ENCODE data around the gene AFM.

Gene AFM

DNA sequence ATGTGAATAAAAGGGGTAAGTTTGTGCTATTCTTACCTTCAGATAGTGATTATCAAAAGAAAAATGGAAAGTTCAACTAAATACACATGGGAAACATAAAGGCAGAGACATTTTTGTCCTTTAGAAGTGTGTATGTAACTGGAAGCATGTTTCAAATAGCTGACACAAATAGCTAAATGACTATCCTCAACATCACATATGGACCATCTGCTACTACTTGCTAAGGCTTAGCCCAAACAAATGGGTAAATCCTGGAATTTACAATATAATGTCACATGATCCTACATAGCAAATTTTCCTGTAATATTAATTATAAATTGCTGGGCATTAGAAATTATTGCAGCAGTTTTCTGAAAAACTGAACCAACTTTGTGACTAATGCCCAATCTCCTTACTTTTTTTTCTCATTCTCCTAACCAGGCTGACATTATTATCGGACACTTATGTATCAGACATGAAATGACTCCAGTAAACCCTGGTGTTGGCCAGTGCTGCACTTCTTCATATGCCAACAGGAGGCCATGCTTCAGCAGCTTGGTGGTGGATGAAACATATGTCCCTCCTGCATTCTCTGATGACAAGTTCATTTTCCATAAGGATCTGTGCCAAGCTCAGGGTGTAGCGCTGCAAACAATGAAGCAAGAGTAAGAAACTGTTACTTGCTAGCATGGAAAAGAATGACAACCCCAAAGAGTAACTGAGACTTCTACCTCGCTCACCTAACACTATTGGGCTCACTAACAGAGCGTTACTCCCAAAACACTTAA, 29.4 kb upstream of the AFM start:
- H3K79me2 ChIP-seq (ENCODE audit: insufficient read depth, low read length), result no peaks in the 10 kb centered on the region
- H2AFZ ChIP-seq (ENCODE audit: low read length), result no peak overlapping the region
- H3K9ac ChIP-seq (ENCODE audit: low read depth, low read length, poor library complexity, severe bottlenecking), result no peak overlapping the region

DNA sequence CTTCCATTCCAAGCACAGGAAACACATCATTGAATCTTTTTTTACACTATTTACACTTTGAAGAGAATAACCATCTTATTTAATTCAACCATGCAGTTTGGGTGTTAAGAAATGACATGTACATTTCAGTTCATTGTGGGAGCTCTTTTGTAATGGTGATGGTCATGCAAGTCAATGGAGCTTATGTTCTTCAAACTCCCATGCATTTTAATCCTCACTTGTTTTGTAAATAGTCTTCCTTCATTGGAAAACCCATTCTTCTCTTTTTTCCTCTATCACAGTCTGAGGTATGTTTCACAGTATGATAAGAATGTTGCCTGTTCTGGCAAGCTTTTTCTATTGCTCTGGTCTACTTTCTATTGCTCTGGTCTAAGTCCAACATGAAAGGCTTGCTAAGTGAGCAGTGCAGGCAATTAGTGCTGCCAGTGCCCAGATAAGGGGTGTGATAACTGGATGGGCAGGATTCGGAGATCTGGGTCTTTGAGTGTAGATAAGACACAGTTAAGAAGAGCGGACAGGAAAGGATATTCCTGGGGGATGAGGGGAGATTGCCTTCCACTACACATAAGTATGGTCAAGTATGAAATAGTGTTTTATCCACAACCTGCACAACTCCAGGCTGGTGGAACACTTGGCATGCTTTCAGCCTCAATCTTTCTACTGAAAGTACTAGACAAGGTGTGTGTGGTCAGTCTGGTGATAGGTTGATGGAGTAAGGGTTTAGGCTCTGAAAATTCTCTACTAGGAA, 28.4 kb upstream of the AFM start:
- Histone ChIP-seq H3K27me3 (ENCODE audit: insufficient read depth, low read length, poor library complexity, severe bottlenecking) (no peaks in the 10 kb centered on the region), H3F3A (ENCODE audit: low read depth) (no peaks in the 10 kb centered on the region), H3K9ac (ENCODE audit: low read depth, low read length, poor library complexity, severe bottlenecking) (no peak overlapping the region), H3K9me2 (replicated peaks; ENCODE audit: low read depth, low read length) (no peaks in the 10 kb centered on the region), H3K36me3 (ENCODE audit: insufficient read depth, low read length) (no peaks in the 10 kb centered on the region), H4K20me1 (ENCODE audit: insufficient read depth, low read length, poor library complexity, severe bottlenecking) (no peaks in the 10 kb centered on the region), H3K4me2 (ENCODE audit: low read depth, low read length, poor library complexity, severe bottlenecking) (no peak overlapping the region), H3K4me1 (ENCODE audit: insufficient read depth, low read length, poor library complexity, severe bottlenecking) (no peaks in the 10 kb centered on the region), H2AFZ (ENCODE audit: low read length) (no peak overlapping the region; the same call in none of the 2 replicates), H3K79me2 (ENCODE audit: insufficient read depth, low read length) (no peaks in the 10 kb centered on the region), H3K9me3 (ENCODE audit: insufficient read depth, low read depth, low read length) (no peaks in the 10 kb centered on the region), H3K4me3 (ENCODE audit: low read length, poor library complexity, severe bottlenecking) (no peak overlapping the region)
- TF ChIP-seq EZH2phosphoT487 (IDR thresholded peaks at IDR 0.05; ENCODE audit: borderline replicate concordance) (no peak), CTCF (conservative IDR thresholded peaks at IDR 0.05; ENCODE audit: low read length) (no peak)

More for the DNA sequence above, 29.4 kb upstream of the AFM start:
- no peaks in the 10 kb centered on the region for H4K20me1 ChIP-seq (ENCODE audit: insufficient read depth, low read length, poor library complexity, severe bottlenecking)
- no peaks in the 10 kb centered on the region for H3K9me3 ChIP-seq (ENCODE audit: insufficient read depth, low read depth, low read length)
- H3K9me2 ChIP-seq (replicated peaks; ENCODE audit: low read depth, low read length), result no peaks in the 10 kb centered on the region
- no peaks in the 10 kb centered on the region for H3K36me3 ChIP-seq (ENCODE audit: insufficient read depth, low read length)
- no peaks in the 10 kb centered on the region for H3K4me1 ChIP-seq (ENCODE audit: insufficient read depth, low read length, poor library complexity, severe bottlenecking)
- H3K27me3 ChIP-seq (ENCODE audit: insufficient read depth, low read length, poor library complexity, severe bottlenecking), result no peaks in the 10 kb centered on the region
- no peaks in the 10 kb centered on the region for H3F3A ChIP-seq (ENCODE audit: low read depth)
- H3K4me2 ChIP-seq (ENCODE audit: low read depth, low read length, poor library complexity, severe bottlenecking), result no peak overlapping the region
- H3K4me3 ChIP-seq (ENCODE audit: low read length, poor library complexity, severe bottlenecking), result no peak overlapping the region
- no peak for TF ChIP-seq EZH2phosphoT487 (IDR thresholded peaks at IDR 0.05; ENCODE audit: borderline replicate concordance)
- no peak for TF ChIP-seq CTCF (conservative IDR thresholded peaks at IDR 0.05; ENCODE audit: low read length)

DNA sequence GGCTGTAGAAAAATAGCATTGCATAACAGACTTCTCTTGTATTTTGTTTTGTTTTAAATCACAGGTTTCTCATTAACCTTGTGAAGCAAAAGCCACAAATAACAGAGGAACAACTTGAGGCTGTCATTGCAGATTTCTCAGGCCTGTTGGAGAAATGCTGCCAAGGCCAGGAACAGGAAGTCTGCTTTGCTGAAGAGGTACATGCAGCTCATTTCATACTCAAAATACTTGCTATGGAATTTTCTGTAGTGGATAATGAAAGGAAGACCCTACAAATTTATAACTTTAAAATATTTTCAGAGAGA, 27.9 kb upstream of the AFM start:
- Histone ChIP-seq H3K27me3 (ENCODE audit: insufficient read depth, low read length, poor library complexity, severe bottlenecking) (no peaks in the 10 kb centered on the region), H3K79me2 (ENCODE audit: insufficient read depth, low read length) (no peaks in the 10 kb centered on the region), H3F3A (ENCODE audit: low read depth) (no peaks in the 10 kb centered on the region), H2AFZ (ENCODE audit: low read length) (no peak overlapping the region; the same call in none of the 2 replicates), H3K9ac (ENCODE audit: low read depth, low read length, poor library complexity, severe bottlenecking) (no peak overlapping the region), H4K20me1 (ENCODE audit: insufficient read depth, low read length, poor library complexity, severe bottlenecking) (no peaks in the 10 kb centered on the region), H3K36me3 (ENCODE audit: insufficient read depth, low read length) (no peaks in the 10 kb centered on the region), H3K9me3 (ENCODE audit: insufficient read depth, low read depth, low read length) (no peaks in the 10 kb centered on the region), H3K4me1 (ENCODE audit: insufficient read depth, low read length, poor library complexity, severe bottlenecking) (no peaks in the 10 kb centered on the region), H3K4me2 (ENCODE audit: low read depth, low read length, poor library complexity, severe bottlenecking) (no peak overlapping the region), H3K4me3 (ENCODE audit: low read length, poor library complexity, severe bottlenecking) (no peak overlapping the region), H3K9me2 (replicated peaks; ENCODE audit: low read depth, low read length) (no peaks in the 10 kb centered on the region)
- TF ChIP-seq CTCF (conservative IDR thresholded peaks at IDR 0.05; ENCODE audit: low read length) (no peak), EZH2phosphoT487 (IDR thresholded peaks at IDR 0.05; ENCODE audit: borderline replicate concordance) (no peak)

Measured in Loucy (cell line).